22Rv1 (cell line): Measurements from ENCODE around the gene DCST2.

ENCODE experiments used
- ZFX ChIP-seq: fragments of 450-650 bp; IDR thresholded peaks from 2 replicates; pipeline ENCODE4 v1.6.1; 2017; ENCODE audit warnings: antibody characterized with exemption, borderline replicate concordance
- TF ChIP-seq, protein P1 (sequence below): fragments of 450-650 bp; IDR thresholded peaks from 2 replicates; pipeline ENCODE4 v1.5.1; 2017; ENCODE audit warnings: mild to moderate bottlenecking

DNA sequence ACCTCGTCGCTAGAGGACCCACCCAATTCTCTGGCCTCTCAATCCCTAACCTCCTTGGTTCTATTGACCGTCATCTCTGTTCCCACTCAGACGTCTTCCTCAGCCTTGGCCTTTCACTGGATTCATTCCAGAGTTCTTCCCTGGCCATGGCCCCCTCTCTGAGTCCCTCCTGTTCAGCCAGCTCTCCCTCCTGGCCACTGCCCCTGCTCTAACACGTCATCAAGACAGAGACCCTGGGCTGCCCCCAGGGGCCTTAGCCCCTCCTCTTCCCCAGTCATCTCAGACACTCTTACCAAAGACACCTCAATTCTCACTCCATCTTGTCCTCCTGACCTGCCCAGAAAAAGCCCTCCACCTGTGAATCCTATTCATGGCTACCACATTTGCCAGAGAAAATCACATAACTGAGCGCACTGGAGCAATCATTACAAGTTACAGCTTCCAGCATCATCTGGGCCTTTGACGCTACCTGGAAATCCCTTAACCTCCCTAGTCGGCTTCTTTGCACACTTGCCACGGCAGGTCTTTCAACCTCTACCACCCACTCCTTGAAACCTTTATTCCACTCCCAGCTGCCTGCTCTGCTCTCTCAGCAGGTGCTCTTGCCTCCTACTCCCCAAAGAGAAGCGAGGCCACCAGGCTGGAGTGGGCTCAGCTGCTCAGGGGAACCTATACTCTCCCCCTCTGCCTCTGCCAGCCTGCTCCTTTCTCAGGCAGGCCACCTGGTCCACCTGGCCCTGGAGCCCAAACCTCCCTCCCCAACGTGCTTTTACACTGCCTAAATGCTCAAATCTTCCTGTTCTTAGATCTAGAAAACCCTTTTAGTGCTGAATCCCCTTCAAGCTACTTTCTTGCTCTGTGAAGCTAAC lies 14.0 kb downstream of the DCST2 start:
- TF ChIP-seq, protein P1, sequence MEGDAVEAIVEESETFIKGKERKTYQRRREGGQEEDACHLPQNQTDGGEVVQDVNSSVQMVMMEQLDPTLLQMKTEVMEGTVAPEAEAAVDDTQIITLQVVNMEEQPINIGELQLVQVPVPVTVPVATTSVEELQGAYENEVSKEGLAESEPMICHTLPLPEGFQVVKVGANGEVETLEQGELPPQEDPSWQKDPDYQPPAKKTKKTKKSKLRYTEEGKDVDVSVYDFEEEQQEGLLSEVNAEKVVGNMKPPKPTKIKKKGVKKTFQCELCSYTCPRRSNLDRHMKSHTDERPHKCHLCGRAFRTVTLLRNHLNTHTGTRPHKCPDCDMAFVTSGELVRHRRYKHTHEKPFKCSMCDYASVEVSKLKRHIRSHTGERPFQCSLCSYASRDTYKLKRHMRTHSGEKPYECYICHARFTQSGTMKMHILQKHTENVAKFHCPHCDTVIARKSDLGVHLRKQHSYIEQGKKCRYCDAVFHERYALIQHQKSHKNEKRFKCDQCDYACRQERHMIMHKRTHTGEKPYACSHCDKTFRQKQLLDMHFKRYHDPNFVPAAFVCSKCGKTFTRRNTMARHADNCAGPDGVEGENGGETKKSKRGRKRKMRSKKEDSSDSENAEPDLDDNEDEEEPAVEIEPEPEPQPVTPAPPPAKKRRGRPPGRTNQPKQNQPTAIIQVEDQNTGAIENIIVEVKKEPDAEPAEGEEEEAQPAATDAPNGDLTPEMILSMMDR, result no peak
- TF ChIP-seq ZFX, result no peak
